Neural progenitor cell (in vitro differentiated cells): Measurements from ENCODE around the gene AKAP17A.
"Not testable (repeated sequence)": the region's sequence is repeated elsewhere in the genome, so short reads cannot be mapped to it uniquely, and the experiment has no call there.

Experiments
- EZH2 ChIP-seq: fragments of 200-600 bp; sonication (generic); IDR thresholded peaks from 2 replicates; pipeline ENCODE4 v1.6.1; 2017; ENCODE audit warnings: antibody characterized with exemption, mild to moderate bottlenecking, moderate library complexity
- EZH2phosphoT487 ChIP-seq: fragments of 200-600 bp; sonication (generic); IDR thresholded peaks from 2 replicates; pipeline ENCODE4 v1.6.1; 2017; ENCODE audit warnings: antibody characterized with exemption
- TF ChIP-seq, protein P1 (sequence below): fragments of 200-600 bp; sonication (generic); IDR thresholded peaks from 2 replicates; pipeline ENCODE4 v1.5.1; 2017; ENCODE audit warnings: antibody characterized with exemption, mild to moderate bottlenecking

GRCh38 chrX:1574181-1574580, 17.2 kb upstream of the AKAP17A start:
- TF ChIP-seq, protein P1, sequence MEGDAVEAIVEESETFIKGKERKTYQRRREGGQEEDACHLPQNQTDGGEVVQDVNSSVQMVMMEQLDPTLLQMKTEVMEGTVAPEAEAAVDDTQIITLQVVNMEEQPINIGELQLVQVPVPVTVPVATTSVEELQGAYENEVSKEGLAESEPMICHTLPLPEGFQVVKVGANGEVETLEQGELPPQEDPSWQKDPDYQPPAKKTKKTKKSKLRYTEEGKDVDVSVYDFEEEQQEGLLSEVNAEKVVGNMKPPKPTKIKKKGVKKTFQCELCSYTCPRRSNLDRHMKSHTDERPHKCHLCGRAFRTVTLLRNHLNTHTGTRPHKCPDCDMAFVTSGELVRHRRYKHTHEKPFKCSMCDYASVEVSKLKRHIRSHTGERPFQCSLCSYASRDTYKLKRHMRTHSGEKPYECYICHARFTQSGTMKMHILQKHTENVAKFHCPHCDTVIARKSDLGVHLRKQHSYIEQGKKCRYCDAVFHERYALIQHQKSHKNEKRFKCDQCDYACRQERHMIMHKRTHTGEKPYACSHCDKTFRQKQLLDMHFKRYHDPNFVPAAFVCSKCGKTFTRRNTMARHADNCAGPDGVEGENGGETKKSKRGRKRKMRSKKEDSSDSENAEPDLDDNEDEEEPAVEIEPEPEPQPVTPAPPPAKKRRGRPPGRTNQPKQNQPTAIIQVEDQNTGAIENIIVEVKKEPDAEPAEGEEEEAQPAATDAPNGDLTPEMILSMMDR: not testable (repeated sequence)
- not testable (repeated sequence) for TF ChIP-seq EZH2, EZH2phosphoT487
